ENCODE measurements around the gene HIPK4. TPM values are rescaled to one million over a fixed set of nuclear protein-coding genes. Genes with fewer than 3 reads are reported as not detected.
"Not testable (repeated sequence)": the region's sequence is repeated elsewhere in the genome, so short reads cannot be mapped to it uniquely, and the experiment has no call there.

HIPK4 gene
- total and polyA plus RNA-seq, 2 experiments from 2014 or later, result 0.21 to 0.52 TPM

- H3K27me3 Mint-ChIP-seq (ENCODE audit: insufficient read depth, low read depth, poor library complexity), result peaks cover 16% of the 10 kb centered on the region
- peaks cover 10% of the 10 kb centered on the region; the same call in 1 of the 2 replicates for H3K4me1 ChIP-seq (ENCODE audit: insufficient read depth)
- no peaks in the 10 kb centered on the region for H3K36me3 ChIP-seq (ENCODE audit: insufficient read depth)
- H3K4me1 Mint-ChIP-seq, result peaks cover 17% of the 10 kb centered on the region
- peak overlapping the region; percentile 67 for H3K4me3 Mint-ChIP-seq
- peak overlapping the region; percentile 92 for H3K27ac Mint-ChIP-seq
- peak overlapping the region; percentile 55 for H3K4me3 ChIP-seq
- no peaks in the 10 kb centered on the region for H3K79me2 ChIP-seq (replicated peaks; ENCODE audit: insufficient read depth)
- H3F3A ChIP-seq (replicated peaks; ENCODE audit: low read depth), result peaks cover 19% of the 10 kb centered on the region
- ATAC-seq, result peak; percentile 95
- H3K9me3 Mint-ChIP-seq, result no peaks in the 10 kb centered on the region
- H3K27me3 ChIP-seq (ENCODE audit: insufficient read depth), result no peaks in the 10 kb centered on the region
- peak overlapping the region; percentile 99 for H3K27ac ChIP-seq (ENCODE audit: low read depth)
- H2AFZ ChIP-seq, result peak overlapping the region; percentile 90; the same call in 1 of the 2 replicates
- H3K9me2 ChIP-seq (ENCODE audit: insufficient read depth), result no peaks in the 10 kb centered on the region
- TF ChIP-seq POLR2AphosphoS5 (IDR thresholded peaks at IDR 0.05; ENCODE audit: low read depth), result peak; percentile 52
- TF ChIP-seq JUNB (IDR thresholded peaks at IDR 0.05; ENCODE audit: unreplicated experiment), result no peak
- no peaks in the 10 kb centered on the region for H4K20me1 ChIP-seq (replicated peaks; ENCODE audit: insufficient read depth)
- peak; percentile 91 for DNase-seq (ENCODE audit: low spot score)
- peak overlapping the region; percentile 80 for H3K4me2 ChIP-seq
- no peaks in the 10 kb centered on the region for H3K36me3 Mint-ChIP-seq (ENCODE audit: low read depth)
Measured at GRCh38 chr19:40433391-40434216, 43.6 kb upstream of the HIPK4 start.

GRCh38 chr19:40432760-40433159 is 42.8 kb upstream of the HIPK4 start:
- H3K36me3 Mint-ChIP-seq (ENCODE audit: low read depth); H3K9me3 Mint-ChIP-seq; H3K9me2 ChIP-seq (ENCODE audit: insufficient read depth); ATAC-seq; H4K20me1 ChIP-seq (replicated peaks; ENCODE audit: insufficient read depth); H3K27me3 ChIP-seq (ENCODE audit: insufficient read depth); H2AFZ ChIP-seq; DNase-seq (ENCODE audit: low spot score); H3K36me3 ChIP-seq (ENCODE audit: insufficient read depth); H3K79me2 ChIP-seq (replicated peaks; ENCODE audit: insufficient read depth): not testable (repeated sequence)
- Mint-ChIP-seq H3K27ac (peak overlapping the region; percentile 92), H3K4me3 (peak overlapping the region; percentile 67), H3K27me3 (ENCODE audit: insufficient read depth, low read depth, poor library complexity) (peaks cover 14% of the 10 kb centered on the region), H3K4me1 (peaks cover 17% of the 10 kb centered on the region)
- Histone ChIP-seq H3K4me3 (peak overlapping the region; percentile 55; the same call in 1 of the 2 replicates), H3K4me2 (peak overlapping the region; percentile 80), H3K4me1 (ENCODE audit: insufficient read depth) (peaks cover 10% of the 10 kb centered on the region; the same call in 1 of the 2 replicates), H3F3A (replicated peaks; ENCODE audit: low read depth) (peaks cover 19% of the 10 kb centered on the region), H3K27ac (ENCODE audit: low read depth) (peak overlapping the region; percentile 99)

GRCh38 chr19:40431698-40432097 is 41.7 kb upstream of the HIPK4 start:
- no peaks in the 10 kb centered on the region for H3K9me2 ChIP-seq (ENCODE audit: insufficient read depth)
- no peaks in the 10 kb centered on the region for H3K36me3 ChIP-seq (ENCODE audit: insufficient read depth)
- H4K20me1 ChIP-seq (replicated peaks; ENCODE audit: insufficient read depth), result no peaks in the 10 kb centered on the region
- H3K27ac ChIP-seq (ENCODE audit: low read depth), result no peak overlapping the region
- Mint-ChIP-seq H3K27ac (peak overlapping the region; percentile 59; the same call in 1 of the 2 replicates), H3K4me1 (peaks cover 17% of the 10 kb centered on the region), H3K27me3 (ENCODE audit: insufficient read depth, low read depth, poor library complexity) (peaks cover 17% of the 10 kb centered on the region), H3K36me3 (ENCODE audit: low read depth) (no peaks in the 10 kb centered on the region), H3K4me3 (peak overlapping the region; percentile 18; the same call in 1 of the 3 replicates), H3K9me3 (no peaks in the 10 kb centered on the region)
- H3K27me3 ChIP-seq (ENCODE audit: insufficient read depth), result no peaks in the 10 kb centered on the region
- no peak for ATAC-seq
- no peak overlapping the region for H3K4me2 ChIP-seq
- H2AFZ ChIP-seq, result no peak overlapping the region
- H3K79me2 ChIP-seq (replicated peaks; ENCODE audit: insufficient read depth), result no peaks in the 10 kb centered on the region
- H3F3A ChIP-seq (replicated peaks; ENCODE audit: low read depth), result peaks cover 19% of the 10 kb centered on the region
- DNase-seq (ENCODE audit: low spot score), result no peak
- peaks cover 10% of the 10 kb centered on the region; the same call in 1 of the 2 replicates for H3K4me1 ChIP-seq (ENCODE audit: insufficient read depth)
- H3K4me3 ChIP-seq, result no peak overlapping the region
- no peak for TF ChIP-seq EZH2 (IDR thresholded peaks at IDR 0.05; ENCODE audit: low read depth, unreplicated experiment)
- TF ChIP-seq ZNF462 (CRISPR knock-in tag; IDR thresholded peaks at IDR 0.05), result no peak
- TF ChIP-seq NANOG (IDR thresholded peaks at IDR 0.05; ENCODE audit: borderline replicate concordance), result no peak
